ENCODE measurements around the gene ARL6IP5. TPM values are rescaled to one million over a fixed set of nuclear protein-coding genes. Genes with fewer than 3 reads are reported as not detected.

ARL6IP5 gene, protein sequence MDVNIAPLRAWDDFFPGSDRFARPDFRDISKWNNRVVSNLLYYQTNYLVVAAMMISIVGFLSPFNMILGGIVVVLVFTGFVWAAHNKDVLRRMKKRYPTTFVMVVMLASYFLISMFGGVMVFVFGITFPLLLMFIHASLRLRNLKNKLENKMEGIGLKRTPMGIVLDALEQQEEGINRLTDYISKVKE
- total RNA-seq = 100 to 1,000 TPM; 154 to 156 TPM

DNA sequence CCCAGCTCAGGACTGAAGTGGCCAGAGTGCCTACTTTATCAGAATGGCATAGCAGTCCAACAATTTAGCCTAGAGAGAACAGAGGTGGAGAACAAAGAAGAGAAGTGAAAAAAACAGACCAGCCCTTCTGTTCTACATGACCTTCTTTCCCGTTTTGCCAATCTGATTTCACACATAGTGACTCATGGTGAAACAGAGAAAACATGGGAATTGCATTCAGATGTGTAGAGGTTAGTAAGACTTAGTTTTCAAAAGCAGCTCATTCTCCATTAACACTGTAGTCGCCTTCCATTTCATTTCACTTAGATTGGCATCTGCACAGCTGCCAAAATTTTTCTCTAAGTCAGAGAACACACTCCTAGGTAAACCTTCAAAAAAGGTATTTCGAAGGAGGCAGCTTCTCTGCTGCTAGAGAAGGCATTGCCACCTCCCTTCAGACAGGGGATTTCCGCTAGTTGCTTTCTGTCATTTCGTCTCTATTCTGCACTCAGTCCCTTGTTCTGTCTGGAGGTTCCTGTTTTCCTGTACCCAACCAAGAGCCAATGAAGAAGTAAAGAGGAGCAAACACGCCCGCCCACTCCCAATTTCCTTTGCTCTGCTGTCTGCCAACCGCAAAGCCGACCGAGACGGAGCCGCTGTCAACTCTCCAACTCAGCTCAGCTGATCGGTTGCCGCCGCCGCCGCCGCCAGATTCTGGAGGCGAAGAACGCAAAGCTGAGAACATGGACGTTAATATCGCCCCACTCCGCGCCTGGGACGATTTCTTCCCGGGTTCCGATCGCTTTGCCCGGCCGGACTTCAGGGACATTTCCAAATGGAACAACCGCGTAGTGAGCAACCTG lies at the start of gene ARL6IP5:
Gene ARL6IP5, plus strand, starts transcription at position 612 of the 842 bp plus-strand sequence. Its CDS starts 111 bp downstream, at position 723.
- H3K9me3 Mint-ChIP-seq = no peaks in the 10 kb centered on the region
- no peaks in the 10 kb centered on the region for H3K27me3 Mint-ChIP-seq
- CTCF ChIA-PET = interaction anchor here (0.8 to 2.3 kb wide), 9 partner anchors 9 to 85 kb away, joined by 3 to 7 read pairs (median 4); no protein-coding TSS in a partner anchor
- peak within 1 kb of the TSS; percentile 100 for H3K4me3 Mint-ChIP-seq
- peak within 1 kb of the TSS; percentile 97 for H3K27ac Mint-ChIP-seq
- POLR2A ChIA-PET = interaction anchor here (1.3 to 1.4 kb wide), 2 partner anchors 9 to 32 kb away, joined by 3 to 6 read pairs; partner anchors contain the start of gene TMF1
- H3K36me3 Mint-ChIP-seq (ENCODE audit: low read depth) = peaks cover 29% of the 10 kb centered on the region
- peaks cover 60% of the 10 kb centered on the region for H3K4me1 Mint-ChIP-seq
- DNase-seq = peak; percentile 95

DNA sequence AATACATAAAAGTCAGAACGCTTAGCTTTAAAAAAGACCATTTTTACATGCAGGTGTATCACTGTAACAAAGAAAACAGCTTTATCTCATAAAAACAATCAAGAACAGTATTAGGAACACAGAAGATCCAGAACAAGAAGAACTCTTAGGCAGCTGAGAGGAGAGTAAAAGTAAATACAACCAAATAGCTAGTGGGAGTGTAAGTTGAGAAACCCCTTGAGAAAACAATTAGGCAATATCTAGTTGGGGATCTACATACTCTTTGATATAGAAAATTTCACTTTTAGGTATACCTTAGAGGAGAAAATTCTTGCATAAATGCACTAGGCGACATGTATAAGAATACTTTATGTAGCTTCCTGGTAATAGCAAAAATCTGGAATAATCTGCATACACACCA lies 40.1 kb upstream of the ARL6IP5 start:
- no peaks in the 10 kb centered on the region for H3K27me3 Mint-ChIP-seq
- H3K36me3 Mint-ChIP-seq (ENCODE audit: low read depth) = peaks cover 48% of the 10 kb centered on the region

DNA sequence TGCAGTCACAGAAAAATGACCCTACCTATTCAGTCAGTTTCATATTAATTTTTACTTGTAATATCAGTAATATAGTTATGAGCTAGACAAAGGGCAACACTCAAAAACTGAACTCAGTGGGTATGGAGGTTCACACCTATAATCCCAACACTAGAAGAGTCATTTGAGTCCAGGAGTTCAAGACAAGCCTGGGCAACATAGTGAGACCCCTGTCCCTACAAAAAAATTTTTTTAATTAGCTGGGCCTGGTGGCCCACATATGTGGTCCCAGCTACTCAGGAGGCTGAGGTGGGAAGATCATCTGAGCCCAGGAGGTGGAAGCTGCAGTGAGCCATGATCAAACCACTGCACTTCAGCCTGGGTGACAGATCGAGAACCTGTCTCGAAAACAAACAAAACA lies 35.7 kb upstream of the ARL6IP5 start:
- no peaks in the 10 kb centered on the region for H3K27me3 Mint-ChIP-seq
- H3K4me1 Mint-ChIP-seq = peaks cover 50% of the 10 kb centered on the region
- POLR2A ChIA-PET = no interaction called here

More for the DNA sequence above, 40.1 kb upstream of the ARL6IP5 start:
- H3K27ac Mint-ChIP-seq = peak overlapping the region; percentile 4
- DNase-seq = no peak
- POLR2A ChIA-PET = interaction anchor here (0.5 to 0.7 kb wide), 3 partner anchors 15 to 33 kb away, joined by 3 to 4 read pairs (median 3); no protein-coding TSS in a partner anchor
- H3K4me1 Mint-ChIP-seq = peaks cover 24% of the 10 kb centered on the region
- no peak overlapping the region for H3K4me3 Mint-ChIP-seq
- CTCF ChIA-PET = interaction anchor here (0.7 to 1.7 kb wide), 3 partner anchors 16 to 49 kb away, joined by 3 to 5 read pairs (median 4); no protein-coding TSS in a partner anchor
- H3K9me3 Mint-ChIP-seq = no peaks in the 10 kb centered on the region

DNA sequence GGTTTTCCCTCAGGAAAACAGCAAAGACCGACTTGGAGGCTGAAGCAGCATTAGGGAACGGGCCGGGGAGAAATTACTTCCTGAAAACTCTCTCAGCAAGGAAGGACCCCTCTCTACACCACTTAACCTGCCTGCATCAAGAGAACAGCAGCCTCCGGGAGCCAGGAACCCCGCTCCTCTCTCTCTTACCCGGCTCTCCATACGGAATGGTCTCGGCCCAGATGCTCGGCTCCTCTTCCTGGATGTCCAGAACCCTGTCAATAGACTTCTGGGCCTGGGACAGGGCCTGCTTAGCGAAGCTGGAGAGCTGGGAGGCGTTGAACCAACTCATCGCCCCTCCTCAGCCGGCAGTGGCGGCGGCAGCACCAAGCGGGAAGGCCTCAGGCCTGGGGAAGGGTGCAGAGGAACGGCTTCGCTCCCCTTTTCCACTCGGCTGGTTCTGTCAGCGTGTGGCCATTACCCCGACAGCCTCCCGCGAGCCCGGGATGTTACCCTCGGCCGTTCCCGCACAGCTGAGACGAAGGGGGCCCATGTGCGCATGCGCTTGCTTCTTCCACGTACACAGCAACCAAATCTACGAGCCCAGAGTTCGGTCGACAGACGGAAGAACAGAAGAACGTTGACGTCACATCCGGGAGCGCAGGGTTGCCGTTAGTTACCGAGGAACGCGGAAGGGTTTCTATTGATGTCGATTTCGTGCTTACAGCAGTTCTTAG lies 32.8 kb upstream of the ARL6IP5 start, which contains the start of gene TMF1:
Gene TMF1, minus strand, starts transcription at position 578 of the 716 bp plus-strand sequence. Its CDS starts 247 bp downstream, at position 331.
- Mint-ChIP-seq H3K27ac (peak within 1 kb of the TSS; percentile 96), H3K4me1 (peaks cover 51% of the 10 kb centered on the region), H3K9me3 (no peaks in the 10 kb centered on the region), H3K36me3 (ENCODE audit: low read depth) (peaks cover 57% of the 10 kb centered on the region), H3K4me3 (peak within 1 kb of the TSS; percentile 93), H3K27me3 (no peaks in the 10 kb centered on the region)
- ChIA-PET POLR2A (interaction anchor here (0.6 to 1.2 kb wide), 3 partner anchors 12 to 32 kb away, joined by 3 to 6 read pairs (median 3); partner anchors contain the start of gene ARL6IP5), CTCF (interaction anchor here (0.7 to 3.6 kb wide), 9 partner anchors 9 to 128 kb away, joined by 3 to 28 read pairs (median 5); no protein-coding TSS in a partner anchor)
- DNase-seq = peak; percentile 99

More for the DNA sequence above, 35.7 kb upstream of the ARL6IP5 start:
- CTCF ChIA-PET = interaction anchor here (1.1 kb wide), 1 partner anchor 72 kb away, joined by 3 read pairs; no protein-coding TSS in a partner anchor
- Mint-ChIP-seq H3K36me3 (ENCODE audit: low read depth) (peaks cover 61% of the 10 kb centered on the region), H3K4me3 (no peak overlapping the region), H3K9me3 (no peaks in the 10 kb centered on the region), H3K27ac (no peak overlapping the region)
- DNase-seq = no peak

DNA sequence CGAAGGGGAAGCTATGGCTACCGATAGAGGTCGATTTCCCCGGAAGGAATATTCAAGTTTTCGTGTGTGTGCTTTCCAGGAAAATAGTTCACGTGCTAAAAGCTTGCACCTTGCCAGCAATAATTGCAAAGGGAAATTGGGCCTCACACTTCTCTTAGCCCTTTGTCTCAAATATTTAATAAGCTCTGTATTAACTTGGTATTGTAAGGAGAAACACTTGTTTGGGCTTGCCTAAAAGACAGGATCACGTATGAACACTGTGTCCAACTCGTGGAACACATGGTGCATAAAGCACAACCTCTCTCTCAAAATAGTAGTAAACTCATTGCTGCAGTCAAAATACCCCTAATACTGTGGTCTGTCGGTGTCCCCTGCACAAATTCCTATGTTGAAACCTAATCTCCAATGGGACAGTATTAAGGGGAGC lies 32.3 kb upstream of the ARL6IP5 start:
- no peak for DNase-seq
- H3K4me3 Mint-ChIP-seq = peak overlapping the region; percentile 93
- peaks cover 59% of the 10 kb centered on the region for H3K36me3 Mint-ChIP-seq (ENCODE audit: low read depth)
- peaks cover 53% of the 10 kb centered on the region for H3K4me1 Mint-ChIP-seq
- no peaks in the 10 kb centered on the region for H3K9me3 Mint-ChIP-seq
- ChIA-PET CTCF (interaction anchor here (0.7 to 3.6 kb wide), 9 partner anchors 8 to 128 kb away, joined by 3 to 28 read pairs (median 5); no protein-coding TSS in a partner anchor), POLR2A (interaction anchor here (0.6 to 1.2 kb wide), 3 partner anchors 11 to 32 kb away, joined by 3 to 6 read pairs (median 3); partner anchors contain the start of gene ARL6IP5)
- H3K27me3 Mint-ChIP-seq = no peaks in the 10 kb centered on the region
- peak overlapping the region; percentile 96 for H3K27ac Mint-ChIP-seq

DNA sequence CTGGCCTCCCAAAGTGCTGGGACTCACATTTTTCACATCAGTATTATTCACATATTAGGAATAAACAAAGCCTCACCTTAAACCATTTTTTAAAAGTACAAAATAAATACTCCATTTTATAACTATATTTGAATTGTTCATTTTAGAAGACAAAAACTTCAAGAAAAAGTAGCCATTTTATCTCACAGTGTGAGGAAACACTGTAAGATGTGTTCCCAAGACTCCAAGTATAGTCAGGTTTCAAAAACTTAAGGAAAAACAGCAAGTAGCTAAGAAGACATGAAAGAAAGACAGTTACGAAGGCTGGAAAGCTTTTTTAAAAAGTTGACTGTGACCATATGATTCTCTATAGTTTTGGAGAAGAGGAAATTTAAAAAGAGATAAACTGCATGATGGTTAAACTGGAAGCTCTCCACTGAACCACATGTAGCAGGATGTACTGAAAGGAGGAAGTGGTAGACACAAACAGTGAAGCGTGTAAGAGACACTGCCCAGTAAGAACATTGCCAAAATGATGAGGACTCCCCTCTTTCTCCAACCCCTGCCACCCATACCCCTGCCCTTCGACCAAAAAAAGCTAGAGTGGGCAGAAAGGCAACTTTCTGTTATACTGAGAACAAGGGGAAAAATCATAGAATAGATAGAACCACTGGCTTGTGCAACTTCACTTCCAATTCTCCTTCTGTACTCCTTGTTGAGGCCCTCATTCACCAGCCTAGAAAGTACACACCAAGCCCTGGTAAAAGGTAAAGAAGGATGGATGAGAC lies 26.4 kb upstream of the ARL6IP5 start:
- Mint-ChIP-seq H3K27me3 (no peaks in the 10 kb centered on the region), H3K27ac (peak overlapping the region; percentile 91), H3K4me1 (peaks cover 55% of the 10 kb centered on the region), H3K4me3 (no peak overlapping the region), H3K36me3 (ENCODE audit: low read depth) (peaks cover 69% of the 10 kb centered on the region), H3K9me3 (peaks cover 5% of the 10 kb centered on the region)
- ChIA-PET CTCF (interaction anchor here (0.6 to 3.5 kb wide), 4 partner anchors 11 to 59 kb away, joined by 3 to 14 read pairs (median 4); partner anchors contain the start of gene EOGT), POLR2A (interaction anchor here (0.5 kb wide), 1 partner anchor 11 kb away, joined by 3 read pairs; no protein-coding TSS in a partner anchor)
- DNase-seq = peak; percentile 35

DNA sequence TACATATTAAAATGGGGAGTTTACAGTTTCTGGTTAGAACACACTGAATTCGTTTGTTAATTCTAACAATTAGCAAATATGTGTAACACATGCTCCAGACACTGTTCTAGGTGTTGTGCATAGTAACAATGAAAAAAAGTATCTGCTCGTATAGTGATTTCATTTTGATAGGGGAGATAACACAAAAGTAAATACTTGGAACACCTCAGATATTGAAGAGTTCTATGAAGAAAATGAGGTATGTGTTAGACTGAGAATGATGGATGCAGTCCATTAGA lies 25.9 kb upstream of the ARL6IP5 start:
- peaks cover 71% of the 10 kb centered on the region for H3K36me3 Mint-ChIP-seq (ENCODE audit: low read depth)
- peak overlapping the region; percentile 91 for H3K27ac Mint-ChIP-seq
- DNase-seq = no peak
- ChIA-PET CTCF (interaction anchor here (1.1 to 3.5 kb wide), 4 partner anchors 11 to 45 kb away, joined by 3 to 14 read pairs (median 4); partner anchors contain the start of gene EOGT), POLR2A (no interaction called here)
- H3K27me3 Mint-ChIP-seq = no peaks in the 10 kb centered on the region
- H3K9me3 Mint-ChIP-seq = peaks cover 5% of the 10 kb centered on the region
- peaks cover 59% of the 10 kb centered on the region for H3K4me1 Mint-ChIP-seq
- no peak overlapping the region for H3K4me3 Mint-ChIP-seq

DNA sequence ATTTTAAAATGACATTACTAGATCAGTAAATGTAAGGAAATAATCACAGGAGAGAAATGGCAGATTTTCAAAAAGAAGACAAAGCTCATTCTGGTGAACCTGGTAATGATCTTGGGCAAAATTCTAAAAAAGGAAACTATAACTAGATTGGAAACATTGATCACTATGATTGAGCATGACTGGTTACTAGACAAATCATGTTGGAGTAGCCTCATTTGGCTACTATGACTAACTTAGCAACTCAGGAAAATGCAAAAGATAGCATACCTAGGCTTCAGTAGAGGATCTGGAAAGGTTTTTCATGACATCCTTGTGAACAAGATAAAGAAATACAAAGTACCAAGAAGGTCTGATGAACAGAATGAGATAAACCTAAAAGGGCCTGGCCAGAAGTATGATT lies 25.0 kb upstream of the ARL6IP5 start:
- DNase-seq = no peak
- Mint-ChIP-seq H3K36me3 (ENCODE audit: low read depth) (peaks cover 75% of the 10 kb centered on the region), H3K4me1 (peaks cover 67% of the 10 kb centered on the region), H3K27me3 (no peaks in the 10 kb centered on the region), H3K9me3 (peaks cover 5% of the 10 kb centered on the region), H3K27ac (peak overlapping the region; percentile 91), H3K4me3 (no peak overlapping the region)
- CTCF ChIA-PET = interaction anchor here (0.6 to 3.5 kb wide), 6 partner anchors 8 to 27 kb away, joined by 3 to 14 read pairs (median 4); partner anchors contain the start of gene TMF1
- POLR2A ChIA-PET = no interaction called here

DNA sequence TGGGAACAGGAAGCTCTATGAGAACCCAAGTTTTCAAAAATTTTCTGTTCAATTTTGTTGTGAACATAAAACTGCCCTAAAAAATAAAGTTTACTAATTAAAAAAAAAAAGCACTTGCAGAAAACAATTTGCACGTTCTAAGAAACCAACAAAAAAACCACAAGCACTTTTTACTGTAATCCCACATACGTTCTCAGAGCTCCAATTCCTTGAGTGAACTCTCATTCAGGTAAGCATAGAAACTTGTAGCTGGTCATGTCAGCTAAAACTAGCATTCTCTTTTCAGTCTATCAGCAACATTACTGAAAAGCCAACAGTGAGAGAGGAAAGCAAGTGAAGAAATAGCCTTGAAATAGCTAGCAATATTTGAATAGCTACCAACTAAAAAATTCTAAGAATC lies 21.1 kb upstream of the ARL6IP5 start:
- H3K4me1 Mint-ChIP-seq = peaks cover 73% of the 10 kb centered on the region
- H3K36me3 Mint-ChIP-seq (ENCODE audit: low read depth) = peaks cover 77% of the 10 kb centered on the region
- DNase-seq = no peak
- peaks cover 5% of the 10 kb centered on the region for H3K9me3 Mint-ChIP-seq
- H3K27me3 Mint-ChIP-seq = no peaks in the 10 kb centered on the region
- ChIA-PET POLR2A (interaction anchor here (0.6 to 0.9 kb wide), 3 partner anchors 11 to 1536 kb away, joined by 3 to 7 read pairs (median 3); no protein-coding TSS in a partner anchor), CTCF (interaction anchor here (0.9 to 4.9 kb wide), 3 partner anchors 11 to 51 kb away, joined by 4 to 28 read pairs (median 4); partner anchors contain the start of genes EOGT and TMF1)
- peak overlapping the region; percentile 87 for H3K27ac Mint-ChIP-seq
- peak overlapping the region; percentile 8 for H3K4me3 Mint-ChIP-seq

DNA sequence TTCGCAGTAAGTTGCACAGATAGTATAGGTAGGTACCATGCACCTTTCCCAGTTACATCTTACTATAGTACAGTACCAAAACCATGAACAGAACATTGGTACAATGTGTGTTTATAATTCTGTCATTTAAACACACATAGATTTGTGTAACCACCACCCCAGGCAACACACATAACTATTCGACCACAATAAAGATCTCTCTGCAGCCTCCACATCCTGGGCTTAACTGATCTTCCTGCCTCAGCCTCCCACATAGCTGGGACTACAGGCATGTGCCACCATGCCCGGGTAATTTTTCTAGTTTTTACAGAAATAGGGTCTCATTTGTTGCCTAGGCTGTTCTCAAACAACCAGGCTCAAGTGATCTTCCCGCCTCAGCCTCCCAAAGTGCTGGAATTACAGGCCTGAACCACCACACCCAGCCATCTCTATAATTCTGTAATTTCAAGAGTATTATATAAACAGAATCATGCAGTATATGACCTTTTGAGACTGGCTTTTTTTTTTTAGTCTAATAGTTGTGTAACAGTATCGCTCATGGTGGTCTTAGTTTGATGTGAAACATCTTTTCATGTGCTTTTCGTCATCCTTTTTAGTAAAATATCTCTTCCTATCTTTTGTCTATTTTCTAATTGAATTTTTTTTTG lies 19.3 kb upstream of the ARL6IP5 start:
- H3K27ac Mint-ChIP-seq = peak overlapping the region; percentile 85
- CTCF ChIA-PET = interaction anchor here (0.8 to 4.9 kb wide), 4 partner anchors 13 to 55 kb away, joined by 3 to 28 read pairs (median 4); partner anchors contain the start of gene TMF1
- H3K4me3 Mint-ChIP-seq = peak overlapping the region; percentile 31
- no peaks in the 10 kb centered on the region for H3K27me3 Mint-ChIP-seq
- peaks cover 56% of the 10 kb centered on the region for H3K4me1 Mint-ChIP-seq
- peaks cover 5% of the 10 kb centered on the region for H3K9me3 Mint-ChIP-seq
- POLR2A ChIA-PET = no interaction called here
- H3K36me3 Mint-ChIP-seq (ENCODE audit: low read depth) = peaks cover 65% of the 10 kb centered on the region
- peak; percentile 41 for DNase-seq

DNA sequence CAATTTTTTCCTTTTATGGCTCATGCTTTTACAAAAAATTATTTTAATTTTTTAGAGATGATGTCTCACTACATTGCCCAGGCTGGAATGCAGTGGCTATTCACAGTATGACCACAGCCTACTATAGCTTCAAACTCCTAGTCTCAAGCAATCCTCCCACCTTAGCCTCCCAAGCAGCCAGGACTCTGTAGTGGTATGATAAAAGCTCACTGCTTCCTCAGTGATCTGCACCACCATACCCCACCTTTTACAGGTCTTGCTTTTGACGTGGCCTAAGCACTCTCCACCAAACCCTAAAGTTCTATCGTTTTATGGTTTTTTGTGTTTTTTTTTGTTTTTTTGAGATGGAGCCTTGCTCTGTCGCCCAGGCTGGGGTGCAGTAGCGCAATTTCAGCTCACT lies 18.6 kb upstream of the ARL6IP5 start:
- CTCF ChIA-PET = interaction anchor here (4.9 kb wide), 1 partner anchor 14 kb away, joined by 28 read pairs; the partner anchor contains the start of gene TMF1
- Mint-ChIP-seq H3K4me3 (no peak overlapping the region), H3K27ac (no peak overlapping the region), H3K36me3 (ENCODE audit: low read depth) (peaks cover 65% of the 10 kb centered on the region), H3K9me3 (no peaks in the 10 kb centered on the region), H3K4me1 (peaks cover 58% of the 10 kb centered on the region), H3K27me3 (no peaks in the 10 kb centered on the region)
- POLR2A ChIA-PET = no interaction called here
- no peak for DNase-seq

Data from activated CD4-positive, alpha-beta T cell treated with anti-CD3 and anti-CD28 coated beads, Interleukin-2, amount 10 ng/mL, durations not matched to agents 7 days and 5 days (primary cell).